Thoracic aorta (tissue), 2 donors: ENCODE measurements around the gene SCUBE1. TPM values are rescaled to one million over a fixed set of nuclear protein-coding genes. Genes with fewer than 3 reads are reported as not detected.

Source experiments
- ATAC-seq: fragments of 150-250 bp; one replicate; pipeline ENCODE4 v1.8.0; 2017; ENCODE audit warnings: low read depth; ENCODE audit not compliant: insufficient number of reproducible peaks, low FRiP score
- DNase-seq: peaks from one replicate; pipeline ENCODE4 v3.0.0-alpha.2; 2020; ENCODE audit warnings: low spot score
- H3K27ac ChIP-seq, 2 donors: fragments of 200-600 bp; sonication (generic); 1 replicate in 1 of 2; 2 replicates in 1 of 2; pipeline ENCODE4 v1.5.1; 2016; ENCODE audit warnings: mild to moderate bottlenecking in 2 of 2, moderate library complexity in 2 of 2
- H3K27me3 ChIP-seq: fragments of 200-600 bp; sonication (generic); replicated peaks from 2 replicates; pipeline ENCODE4 v1.6.0; 2016; ENCODE audit warnings: mild to moderate bottlenecking; ENCODE audit not compliant: insufficient read depth
- H3K36me3 ChIP-seq: fragments of 200-600 bp; sonication (generic); one replicate; pipeline ENCODE4 v1.5.1; 2016
- H3K4me1 ChIP-seq, 2 donors: fragments of 200-600 bp; sonication (generic); 1 replicate in 1 of 2; 2 replicates in 1 of 2; pipeline versions ENCODE4 v1.5.1 to v1.6.0; 2016; ENCODE audit warnings: low read depth in 2 of 2, mild to moderate bottlenecking in 1 of 2; ENCODE audit not compliant: control insufficient read depth in 1 of 2
- H3K4me3 ChIP-seq: fragments of 200-600 bp; sonication (generic); 2 replicates; pipeline ENCODE4 v1.5.1; 2016; ENCODE audit warnings: mild to moderate bottlenecking
- H3K9me3 ChIP-seq: fragments of 200-600 bp; sonication (generic); 2 replicates; pipeline ENCODE4 v1.5.1; 2016
- total RNA-seq, 2 donors: library from RNA; depleted of rRNA; stranded (reverse); fragments of >200 nt; gene quantifications; one replicate each; pipeline versions ENCODE4 v1.1.0 to v1.2.3, GENCODE V29; 2016
- TF ChIP-seq, protein P1 (sequence below): fragments of 200-600 bp; sonication (generic); IDR thresholded peaks from one replicate; pipeline ENCODE4 v1.5.1; 2019; ENCODE audit warnings: antibody characterized with exemption

The SCUBE1 gene
- total RNA-seq, 2 donors from 2014 or later = 6.0 to 25.0 TPM

DNA sequence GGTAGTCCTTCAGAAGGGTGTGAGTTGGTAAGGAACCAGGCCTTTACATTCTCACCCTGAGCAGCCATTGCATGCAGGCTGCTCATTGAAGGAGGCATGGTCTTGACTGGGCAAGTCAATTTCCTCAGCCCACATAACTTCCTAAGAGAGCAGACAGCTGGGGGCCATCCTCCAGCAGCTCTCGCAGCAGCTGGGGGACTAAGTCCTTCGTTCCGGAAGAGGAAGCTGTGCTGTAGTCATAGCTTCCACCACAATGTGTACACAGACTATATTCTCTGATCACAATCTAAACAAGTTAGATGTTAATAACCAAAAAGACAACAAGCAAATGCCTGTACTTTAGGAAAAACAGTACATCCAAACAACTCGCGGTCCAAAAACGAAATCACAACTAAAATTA lies 38.5 kb upstream of the SCUBE1 start:
- TF ChIP-seq, protein P1, sequence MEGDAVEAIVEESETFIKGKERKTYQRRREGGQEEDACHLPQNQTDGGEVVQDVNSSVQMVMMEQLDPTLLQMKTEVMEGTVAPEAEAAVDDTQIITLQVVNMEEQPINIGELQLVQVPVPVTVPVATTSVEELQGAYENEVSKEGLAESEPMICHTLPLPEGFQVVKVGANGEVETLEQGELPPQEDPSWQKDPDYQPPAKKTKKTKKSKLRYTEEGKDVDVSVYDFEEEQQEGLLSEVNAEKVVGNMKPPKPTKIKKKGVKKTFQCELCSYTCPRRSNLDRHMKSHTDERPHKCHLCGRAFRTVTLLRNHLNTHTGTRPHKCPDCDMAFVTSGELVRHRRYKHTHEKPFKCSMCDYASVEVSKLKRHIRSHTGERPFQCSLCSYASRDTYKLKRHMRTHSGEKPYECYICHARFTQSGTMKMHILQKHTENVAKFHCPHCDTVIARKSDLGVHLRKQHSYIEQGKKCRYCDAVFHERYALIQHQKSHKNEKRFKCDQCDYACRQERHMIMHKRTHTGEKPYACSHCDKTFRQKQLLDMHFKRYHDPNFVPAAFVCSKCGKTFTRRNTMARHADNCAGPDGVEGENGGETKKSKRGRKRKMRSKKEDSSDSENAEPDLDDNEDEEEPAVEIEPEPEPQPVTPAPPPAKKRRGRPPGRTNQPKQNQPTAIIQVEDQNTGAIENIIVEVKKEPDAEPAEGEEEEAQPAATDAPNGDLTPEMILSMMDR = no peak
- no peak overlapping the region for H3K4me3 ChIP-seq
- no peaks in the 10 kb centered on the region for H3K27me3 ChIP-seq
- H3K36me3 ChIP-seq = no peaks in the 10 kb centered on the region
- DNase-seq (no peak), ATAC-seq (no peak)
- no peaks in the 10 kb centered on the region for H3K9me3 ChIP-seq
- H3K4me1 ChIP-seq = peaks cover 14 to 22% of the 10 kb centered on the region in 2 donors
- H3K27ac ChIP-seq = no peak overlapping the region

DNA sequence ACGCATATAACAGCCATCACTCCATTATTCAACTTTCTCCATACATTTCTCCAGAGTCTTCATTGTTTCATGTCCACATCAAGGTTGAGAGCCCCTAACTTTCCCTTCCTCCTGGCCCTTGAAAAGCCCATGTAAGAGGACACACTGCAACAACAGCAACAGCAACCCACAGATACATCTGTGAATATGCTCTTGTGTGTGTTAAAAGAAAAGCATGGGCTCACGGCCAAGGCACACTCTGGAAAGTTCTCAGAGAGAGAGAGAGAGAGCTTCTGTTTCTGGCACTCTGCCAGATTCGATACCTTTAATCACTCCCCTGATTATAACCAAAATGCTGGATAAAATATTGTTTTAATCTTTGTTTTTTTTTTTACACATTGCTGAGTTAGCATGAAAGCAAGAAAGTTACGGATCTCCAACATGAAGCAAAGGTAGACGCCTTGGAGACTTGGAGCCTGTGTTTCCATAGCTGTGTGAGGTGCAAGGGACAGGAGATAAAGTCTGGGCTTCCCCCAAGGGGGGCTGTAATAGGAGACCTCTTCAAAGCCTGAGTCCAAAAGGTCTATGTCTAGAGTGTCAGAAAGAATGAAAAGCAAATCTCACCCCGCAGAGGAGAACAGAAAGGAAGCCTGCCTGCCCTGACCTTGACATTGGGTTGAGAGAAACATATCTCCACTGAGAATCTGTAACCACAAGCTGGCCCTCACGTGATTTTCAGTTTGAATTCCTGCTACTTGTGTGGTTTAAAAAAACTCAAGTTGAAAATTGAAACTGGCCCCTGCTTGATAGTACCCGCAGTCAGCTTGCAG lies 34.9 kb upstream of the SCUBE1 start:
- peak overlapping the region; percentile 3 for H3K4me3 ChIP-seq
- H3K27ac ChIP-seq = no peak overlapping the region
- H3K36me3 ChIP-seq = no peaks in the 10 kb centered on the region
- ATAC-seq = no peak
- H3K27me3 ChIP-seq = no peaks in the 10 kb centered on the region
- TF ChIP-seq, protein P1 = no peak
- H3K4me1 ChIP-seq = peaks cover 16 to 26% of the 10 kb centered on the region in 2 donors
- no peaks in the 10 kb centered on the region for H3K9me3 ChIP-seq
- no peak for DNase-seq

DNA sequence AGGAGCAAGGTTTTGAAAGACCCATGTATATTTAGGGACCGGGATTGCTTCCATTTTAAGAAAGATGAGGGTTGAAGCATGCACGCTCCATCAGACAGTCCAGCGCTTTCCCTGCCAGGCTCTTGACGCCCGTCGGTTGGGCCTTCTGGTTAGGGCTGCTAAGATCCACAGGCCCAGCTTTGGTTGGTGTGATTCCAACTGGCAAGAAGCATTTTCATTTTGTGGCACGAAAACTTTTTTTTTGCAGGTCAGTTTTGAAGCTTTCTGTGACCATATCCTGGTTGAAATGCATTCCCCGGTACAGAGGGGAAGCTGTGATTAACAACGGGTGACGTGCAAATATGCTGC lies 34.4 kb upstream of the SCUBE1 start:
- Histone ChIP-seq H3K27me3 (no peaks in the 10 kb centered on the region), H3K36me3 (no peaks in the 10 kb centered on the region), H3K9me3 (no peaks in the 10 kb centered on the region), H3K4me1 (peaks cover 16 to 26% of the 10 kb centered on the region in 2 donors), H3K27ac (peak overlapping the region in 1 of 2 donors; percentile 29), H3K4me3 (peak overlapping the region; percentile 3)
- TF ChIP-seq, protein P1 = no peak
- DNase-seq (no peak), ATAC-seq (no peak)

DNA sequence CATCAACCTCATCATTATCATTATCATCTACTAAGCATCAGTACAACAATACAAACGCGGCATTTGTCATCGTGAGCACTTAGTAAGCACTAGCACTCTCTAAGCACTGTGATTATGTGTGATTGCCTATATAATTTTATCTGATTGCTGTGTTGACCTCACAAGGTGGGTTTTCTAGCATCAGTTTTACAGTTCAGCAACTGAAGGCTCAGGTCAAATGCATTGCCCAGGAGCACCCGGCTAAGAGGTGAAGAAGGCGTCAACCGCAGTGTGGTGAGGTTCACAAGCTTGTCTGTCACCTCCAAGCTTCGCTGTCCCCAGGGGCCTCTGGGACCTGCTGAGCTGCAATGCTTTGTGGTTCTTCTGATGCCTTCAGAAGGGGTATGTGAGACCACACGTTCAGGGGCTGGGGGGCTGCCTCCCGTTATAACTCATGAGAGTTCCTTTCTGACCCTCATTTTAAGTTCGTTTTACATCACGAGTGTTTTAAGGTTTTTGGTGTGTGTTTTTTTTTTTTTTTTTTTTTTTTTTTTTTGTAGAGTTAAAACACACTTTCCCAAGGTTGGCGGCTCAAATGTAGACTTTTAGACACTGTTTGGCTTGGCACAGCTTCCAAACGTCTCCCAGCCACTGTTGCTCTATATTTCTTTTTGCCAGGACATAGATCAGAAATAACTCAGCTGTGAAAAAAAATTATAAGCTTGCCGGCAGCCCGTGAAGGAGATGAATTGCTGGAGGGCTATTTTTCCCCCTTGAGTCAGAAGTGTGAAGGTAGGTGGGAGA lies 33.8 kb upstream of the SCUBE1 start:
- H3K36me3 ChIP-seq = no peaks in the 10 kb centered on the region
- H3K4me3 ChIP-seq = peak overlapping the region; percentile 3
- H3K9me3 ChIP-seq = no peaks in the 10 kb centered on the region
- ATAC-seq (no peak), DNase-seq (no peak)
- H3K27ac ChIP-seq = peak overlapping the region in 1 of 2 donors; percentile 29
- H3K4me1 ChIP-seq = peaks cover 16 to 26% of the 10 kb centered on the region in 2 donors
- no peaks in the 10 kb centered on the region for H3K27me3 ChIP-seq
- TF ChIP-seq, protein P1 = no peak

DNA sequence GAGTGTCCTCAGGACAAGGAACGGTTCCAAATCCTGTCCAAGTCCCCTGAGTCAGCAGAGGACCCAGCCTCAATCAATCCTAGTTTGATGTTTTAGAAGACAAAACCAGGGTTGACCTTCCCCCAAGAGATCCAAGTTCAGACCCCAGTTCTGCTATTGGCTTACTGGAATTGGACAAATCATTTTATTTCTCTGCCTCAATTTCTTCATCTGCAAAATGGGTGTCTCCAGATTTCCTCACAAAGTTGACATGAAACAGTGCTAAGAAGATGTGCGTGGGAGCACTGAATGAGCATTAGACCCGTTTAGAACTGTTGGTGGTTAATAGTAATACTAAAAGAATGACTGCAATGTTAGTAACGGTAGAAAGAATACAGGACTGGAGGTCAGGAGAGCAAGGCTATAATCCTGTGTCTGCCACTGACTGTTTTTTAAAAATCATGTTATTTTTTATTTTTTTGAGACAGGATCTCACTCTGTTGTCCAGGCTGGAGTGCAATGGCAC lies 32.8 kb upstream of the SCUBE1 start:
- no peak for DNase-seq
- H3K4me3 ChIP-seq = no peak overlapping the region
- no peaks in the 10 kb centered on the region for H3K9me3 ChIP-seq
- no peaks in the 10 kb centered on the region for H3K27me3 ChIP-seq
- no peak for ATAC-seq
- H3K4me1 ChIP-seq = peaks cover 16 to 26% of the 10 kb centered on the region in 2 donors
- TF ChIP-seq, protein P1 = no peak
- no peaks in the 10 kb centered on the region for H3K36me3 ChIP-seq
- H3K27ac ChIP-seq = no peak overlapping the region
